Measurements from ENCODE around the gene BEST3.

BEST3 gene

GRCh38 chr12:69698769-69699540 is at the start of gene BEST3:
Gene BEST3, minus strand, starts transcription at chr12:69699303. Its CDS starts 1,505 bp downstream, at chr12:69697798.
- TF ChIP-seq CTCF (IDR thresholded peaks at IDR 0.05; ENCODE audit: control extremely low read depth, extremely low read depth, low read depth, missing control alignments): no peak
- ChIA-PET CTCF (interaction anchor here (0.7 to 1.0 kb wide), 2 partner anchors 9 to 73 kb away, joined by 3 read pairs; no protein-coding TSS in a partner anchor), POLR2A (no interaction called here)
- DNase-seq (ENCODE audit: extremely low spot score): no peak

GRCh38 chr12:69744109-69744508 is 45.0 kb upstream of the BEST3 start:
- CTCF ChIA-PET: interaction anchor here (0.9 to 1.3 kb wide), 2 partner anchors 10 to 105 kb away, joined by 3 to 5 read pairs; no protein-coding TSS in a partner anchor
- DNase-seq (ENCODE audit: extremely low spot score): no peak
- POLR2A ChIA-PET: no interaction called here
- TF ChIP-seq CTCF (IDR thresholded peaks at IDR 0.05; ENCODE audit: control extremely low read depth, extremely low read depth, low read depth, missing control alignments): no peak

- DNase-seq (ENCODE audit: extremely low spot score): peak; percentile 56
- CTCF ChIA-PET: interaction anchor here (1.1 to 1.9 kb wide), 5 partner anchors 9 to 154 kb away, joined by 3 to 16 read pairs (median 3); partner anchors contain the start of gene CCT2
- POLR2A ChIA-PET: no interaction called here
- TF ChIP-seq CTCF (IDR thresholded peaks at IDR 0.05; ENCODE audit: control extremely low read depth, extremely low read depth, low read depth, missing control alignments): no peak
These were observed 40.4 kb upstream of the BEST3 start for GRCh38 chr12:69739287-69740191.

GRCh38 chr12:69738351-69739286 is 39.5 kb upstream of the BEST3 start, which contains the start of gene RAB3IP:
Gene RAB3IP, plus strand, starts transcription at chr12:69738860. Its CDS starts 16,549 bp downstream, at chr12:69755409.
- TF ChIP-seq CTCF (IDR thresholded peaks at IDR 0.05; ENCODE audit: control extremely low read depth, extremely low read depth, low read depth, missing control alignments): peak; percentile 78
- peak; percentile 99 for DNase-seq (ENCODE audit: extremely low spot score)
- ChIA-PET POLR2A (no interaction called here), CTCF (interaction anchor here (0.9 to 1.9 kb wide), 9 partner anchors 10 to 159 kb away, joined by 3 to 16 read pairs (median 3); partner anchors contain the start of gene CCT2)

- DNase-seq (ENCODE audit: extremely low spot score): no peak
- CTCF ChIA-PET: interaction anchor here (1.0 to 1.8 kb wide), 3 partner anchors 10 to 27 kb away, joined by 3 to 5 read pairs (median 4); no protein-coding TSS in a partner anchor
- POLR2A ChIA-PET: no interaction called here
- TF ChIP-seq CTCF (IDR thresholded peaks at IDR 0.05; ENCODE audit: control extremely low read depth, extremely low read depth, low read depth, missing control alignments): no peak
These were observed 34.5 kb upstream of the BEST3 start for GRCh38 chr12:69733638-69734037.

Measured in GM10248 (cell line).